Measurements from ENCODE around the gene TRIM37.

TRIM37 gene

GRCh38 chr17:59106463-59107305, at the start of gene TRIM37:
TSS of gene TRIM37 (minus strand) at chr17:59106880. CDS start at chr17:59106461, 419 bp downstream.
- peak within 1 kb of the TSS; percentile 71 for H3K4me3 ChIP-seq (ENCODE audit: low read depth, low read length)
- no peak for TF ChIP-seq CTCF (IDR thresholded peaks at IDR 0.05; ENCODE audit: borderline replicate concordance, insufficient read depth, low read depth, low read length)

GRCh38 chr17:59155439-59156177, 48.9 kb upstream of the TRIM37 start, which contains the start of gene PRR11:
TSS of gene PRR11 (plus strand) at chr17:59155746. CDS start at chr17:59169753, 14,007 bp downstream.
- peak within 1 kb of the TSS; percentile 70 for H3K4me3 ChIP-seq (ENCODE audit: low read depth, low read length)
- no peak for TF ChIP-seq CTCF (IDR thresholded peaks at IDR 0.05; ENCODE audit: borderline replicate concordance, insufficient read depth, low read depth, low read length)

- peak within 1 kb of the TSS; percentile 70 for H3K4me3 ChIP-seq (ENCODE audit: low read depth, low read length)
- TF ChIP-seq CTCF (IDR thresholded peaks at IDR 0.05; ENCODE audit: borderline replicate concordance, insufficient read depth, low read depth, low read length): no peak
These were observed 48.2 kb upstream of the TRIM37 start, which contains the start of gene SKA2 for GRCh38 chr17:59154721-59155438. TSS of gene SKA2 (minus strand) at chr17:59155186. CDS start at chr17:59155163, 23 bp downstream.

- peak overlapping the region; percentile 70 for H3K4me3 ChIP-seq (ENCODE audit: low read depth, low read length)
- no peak for TF ChIP-seq CTCF (IDR thresholded peaks at IDR 0.05; ENCODE audit: borderline replicate concordance, insufficient read depth, low read depth, low read length)
These were observed 47.6 kb upstream of the TRIM37 start for GRCh38 chr17:59154292-59154720.

- no peak for TF ChIP-seq CTCF (IDR thresholded peaks at IDR 0.05; ENCODE audit: borderline replicate concordance, insufficient read depth, low read depth, low read length)
- H3K4me3 ChIP-seq (ENCODE audit: low read depth, low read length): no peak overlapping the region
These were observed 46.2 kb upstream of the TRIM37 start for GRCh38 chr17:59152925-59153324.

GRCh38 chr17:59151591-59151990, 44.9 kb upstream of the TRIM37 start:
- TF ChIP-seq CTCF (IDR thresholded peaks at IDR 0.05; ENCODE audit: borderline replicate concordance, insufficient read depth, low read depth, low read length): no peak
- H3K4me3 ChIP-seq (ENCODE audit: low read depth, low read length): no peak overlapping the region
